Cerebellar nuclear complex (tissue), 1 donor: ENCODE measurements around the gene HMGCL.
"Not testable (repeated sequence)": the region's sequence is repeated elsewhere in the genome, so short reads cannot be mapped to it uniquely, and the experiment has no call there.

Experiments
- DNase-seq, 2 experiments: peaks; one replicate each; lab custom pipeline; 2025; lab: John Stamatoyannopoulos, UW

The HMGCL gene

DNA sequence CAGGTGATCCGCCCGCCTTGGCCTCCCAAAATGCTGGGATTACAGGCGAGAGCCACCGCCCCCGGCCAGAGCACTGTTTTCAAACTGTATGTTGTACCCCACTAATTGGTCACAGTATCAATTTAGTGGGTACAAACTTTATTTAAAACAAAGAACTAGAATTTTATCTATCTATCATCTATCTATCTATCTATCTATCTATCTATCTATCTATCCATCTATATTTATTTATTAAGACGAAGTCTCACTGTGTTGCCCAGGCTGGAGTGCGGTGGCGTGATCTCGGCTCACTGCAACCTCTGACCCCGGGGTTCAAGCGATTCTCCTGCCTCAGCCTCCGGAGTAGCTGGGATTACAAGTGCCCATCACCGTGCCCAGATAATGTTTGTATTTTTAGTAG lies 1.4 kb upstream of the HMGCL start:
- not testable (repeated sequence) for DNase-seq

DNA sequence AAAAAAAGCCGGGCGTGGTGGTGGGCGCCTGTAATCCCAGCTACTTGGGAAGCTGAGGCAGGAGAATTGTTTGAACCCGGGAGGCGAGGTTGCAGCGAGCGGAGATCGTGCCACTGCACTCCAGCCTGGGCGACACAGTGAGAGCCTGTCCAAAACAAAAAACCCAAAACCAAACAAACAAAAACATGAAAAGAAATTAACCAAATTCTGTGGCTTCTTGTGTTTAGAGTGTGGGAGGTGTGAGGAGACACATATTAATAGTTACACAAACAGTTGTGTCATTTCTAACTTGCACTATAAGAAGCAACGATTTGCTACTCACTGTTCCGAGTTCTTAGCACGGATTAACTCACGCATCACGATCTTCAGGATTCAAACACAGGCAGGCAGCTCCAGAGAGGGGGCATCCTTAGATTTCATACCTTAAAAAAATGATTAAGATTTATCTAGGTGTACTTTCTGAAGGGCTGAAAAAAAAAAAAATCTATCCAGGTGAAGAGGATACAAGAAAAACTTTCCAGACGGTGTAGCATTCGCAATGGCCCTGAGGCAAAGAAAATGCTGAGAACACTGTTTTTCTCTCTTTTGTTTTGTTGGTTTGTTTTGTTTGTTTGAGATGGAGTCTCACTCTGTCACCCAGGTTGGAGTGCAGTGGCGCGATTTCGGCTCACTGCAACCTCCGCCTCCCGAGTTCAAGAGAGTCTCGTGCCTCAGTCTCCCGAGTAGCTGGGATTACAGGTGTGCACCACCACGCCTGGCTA lies 713 bp upstream of the HMGCL start:
- DNase-seq, result no peak

DNA sequence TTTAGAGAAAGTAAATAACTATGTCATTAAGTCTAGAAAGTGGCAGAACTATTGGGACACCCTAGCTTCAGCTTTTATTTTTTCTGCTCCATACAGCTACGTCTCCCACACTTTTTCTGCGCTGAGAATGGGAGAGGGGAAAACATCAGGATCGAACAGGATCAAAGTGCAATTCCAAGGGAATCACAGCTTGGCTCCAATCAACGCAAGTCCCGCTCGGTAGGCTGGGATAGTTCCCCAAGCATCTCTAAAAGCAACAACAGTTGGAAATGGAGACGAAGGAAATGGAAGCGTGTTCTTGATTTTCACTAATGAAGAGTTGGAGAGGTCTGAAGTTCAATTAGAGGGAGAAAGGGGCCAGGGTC lies 536 bp downstream of the HMGCL start:
- DNase-seq, result no peak

DNA sequence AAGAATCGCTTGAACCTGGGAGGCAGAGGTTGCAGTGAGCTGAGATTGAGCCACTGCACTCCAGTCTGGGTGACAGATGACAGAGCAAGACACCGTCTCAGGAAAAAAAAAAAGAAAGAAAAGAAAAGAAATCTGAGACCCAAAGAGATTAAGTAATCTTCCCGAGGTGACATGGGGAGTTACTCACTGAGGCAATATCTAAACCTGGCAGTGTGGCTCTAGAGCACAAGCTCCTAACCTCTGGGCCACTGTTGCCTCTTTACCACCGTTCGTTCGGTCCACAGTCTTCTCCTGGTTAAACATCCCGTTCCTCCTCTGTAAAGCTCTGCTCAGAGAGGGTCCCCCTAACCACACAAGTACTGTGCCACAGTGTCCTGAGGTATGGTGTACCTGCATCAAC lies 1.5 kb downstream of the HMGCL start:
- DNase-seq, result no peak

DNA sequence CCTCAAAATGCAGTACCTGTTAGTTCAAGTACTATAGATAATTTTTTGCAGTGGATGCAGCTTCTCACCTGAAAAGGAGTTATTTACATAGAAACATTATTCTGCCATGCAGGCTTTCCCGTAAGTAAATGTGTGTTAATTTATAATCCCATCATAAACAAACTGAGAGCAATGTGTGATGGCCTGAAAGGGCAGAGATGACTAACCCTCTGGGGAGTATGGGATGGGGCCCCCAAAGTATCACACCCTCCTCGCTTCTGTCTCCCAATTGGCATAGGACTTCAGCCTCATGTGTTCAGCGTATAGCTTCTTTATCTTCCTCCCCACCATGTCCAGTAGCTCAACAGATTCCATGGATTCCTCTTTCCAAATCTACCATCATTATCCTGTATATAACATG lies 7.6 kb downstream of the HMGCL start:
- DNase-seq, result no peak

DNA sequence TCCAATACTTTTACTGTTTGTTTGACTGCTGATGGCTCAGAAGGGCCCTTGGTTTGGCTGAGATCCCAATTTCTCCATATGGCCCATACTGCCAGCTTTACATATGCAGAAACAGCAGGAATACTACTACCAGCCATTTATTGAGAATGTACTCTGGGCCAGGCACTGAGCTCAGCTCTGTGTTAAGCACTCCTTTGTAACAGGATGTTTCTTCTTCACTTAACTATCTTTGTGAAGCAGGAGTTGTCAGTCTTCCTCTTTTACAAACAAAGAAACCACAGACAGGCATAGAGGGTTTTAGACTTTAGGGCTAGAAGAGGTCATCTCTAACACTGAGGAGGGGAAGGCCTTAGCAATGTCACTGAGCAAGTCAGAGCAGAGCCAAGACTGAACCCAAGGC lies 8.3 kb downstream of the HMGCL start:
- DNase-seq, result no peak

DNA sequence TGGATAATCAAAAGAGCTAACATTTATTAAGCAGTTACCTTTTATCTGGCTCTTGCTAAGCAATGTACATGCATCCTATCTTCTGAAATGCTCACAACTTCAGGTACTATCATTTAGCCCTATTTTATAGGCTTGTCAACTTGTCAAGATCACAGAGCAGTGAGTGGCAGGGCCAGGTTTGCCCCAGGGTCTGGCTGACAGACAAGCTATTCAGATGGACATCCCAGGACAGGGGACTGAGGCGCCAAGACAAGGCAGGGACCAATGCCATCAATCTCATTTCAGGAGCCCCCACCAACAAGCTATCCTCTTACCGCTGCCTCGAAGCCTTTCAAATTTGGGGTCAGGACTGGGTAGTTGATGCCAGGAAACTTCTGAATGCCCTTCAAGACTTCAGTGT lies 8.9 kb downstream of the HMGCL start:
- no peak for DNase-seq

DNA sequence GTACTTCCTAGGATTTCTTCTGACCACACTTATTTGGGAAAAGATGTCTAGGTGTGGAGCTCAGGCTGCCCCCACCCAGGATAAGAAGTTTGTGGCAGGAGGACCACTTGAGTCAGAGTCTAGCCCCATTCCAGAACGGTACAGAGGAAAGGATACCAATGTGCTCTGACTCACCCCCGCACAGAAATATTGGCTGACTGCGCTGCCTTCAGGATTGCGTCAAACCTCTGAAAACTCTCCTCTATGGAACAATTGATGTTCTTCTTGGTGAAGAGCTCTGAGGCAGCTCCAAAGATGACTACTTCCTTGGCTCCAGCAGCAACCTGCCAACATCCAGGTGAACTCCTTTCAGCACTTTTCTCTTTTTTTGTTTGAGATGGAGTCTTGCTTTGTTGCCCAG lies 11.2 kb downstream of the HMGCL start:
- DNase-seq, result no peak

DNA sequence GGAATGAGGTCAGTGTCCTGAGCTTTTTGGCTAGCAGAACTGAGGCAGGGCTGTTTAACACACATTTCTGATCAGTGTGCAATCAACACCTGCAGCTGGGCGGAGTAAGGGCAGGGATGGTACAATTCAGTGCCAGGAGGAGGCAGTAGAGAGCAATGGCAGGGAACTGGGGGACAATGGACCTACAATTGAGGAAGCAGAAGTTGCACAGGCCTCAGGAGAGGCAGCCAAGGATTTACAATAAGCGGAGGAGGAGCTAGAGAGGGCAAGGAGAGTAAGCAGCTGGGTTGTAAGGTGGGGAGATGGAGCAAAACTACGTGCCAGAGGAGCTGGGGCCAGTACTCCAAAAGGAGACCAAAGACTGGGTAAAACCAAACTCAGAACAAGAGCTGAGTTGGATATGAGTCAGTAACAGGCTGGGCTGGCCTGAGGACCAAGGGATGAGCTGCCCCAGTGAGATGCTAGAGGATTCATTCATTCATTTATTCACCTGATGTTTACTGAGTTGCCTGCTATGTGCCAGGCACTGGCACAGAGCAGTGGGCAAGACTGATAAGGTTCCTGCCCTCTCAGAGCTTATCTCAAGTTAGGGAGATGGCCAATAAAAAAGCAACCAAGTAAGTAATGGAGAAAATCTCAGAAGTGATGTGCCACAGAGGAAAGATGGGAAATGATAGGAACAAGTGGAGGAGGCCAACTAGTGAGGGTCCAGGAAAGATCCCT lies 14.2 kb downstream of the HMGCL start:
- no peak for DNase-seq

DNA sequence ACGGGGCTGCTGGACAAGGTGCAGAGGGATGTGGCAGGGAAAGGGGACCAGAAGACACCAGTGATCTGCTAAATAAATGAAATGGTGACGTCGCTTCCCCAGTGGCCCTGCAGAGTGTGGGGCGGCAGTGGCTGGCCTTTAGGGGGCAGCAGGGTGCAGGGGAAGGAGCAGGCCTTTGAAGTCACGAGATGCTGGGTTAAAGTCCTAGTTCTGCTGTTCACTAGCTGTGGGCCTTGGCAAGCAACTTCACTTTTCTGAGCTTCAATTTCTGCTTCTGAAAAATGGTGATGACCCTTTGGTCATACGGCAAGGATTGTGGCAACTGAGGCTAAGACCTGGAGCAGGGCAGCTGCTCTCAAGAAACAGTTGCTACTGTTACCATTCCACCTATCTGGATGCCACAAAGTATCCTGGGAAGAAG lies 15.5 kb downstream of the HMGCL start:
- DNase-seq, result no peak

DNA sequence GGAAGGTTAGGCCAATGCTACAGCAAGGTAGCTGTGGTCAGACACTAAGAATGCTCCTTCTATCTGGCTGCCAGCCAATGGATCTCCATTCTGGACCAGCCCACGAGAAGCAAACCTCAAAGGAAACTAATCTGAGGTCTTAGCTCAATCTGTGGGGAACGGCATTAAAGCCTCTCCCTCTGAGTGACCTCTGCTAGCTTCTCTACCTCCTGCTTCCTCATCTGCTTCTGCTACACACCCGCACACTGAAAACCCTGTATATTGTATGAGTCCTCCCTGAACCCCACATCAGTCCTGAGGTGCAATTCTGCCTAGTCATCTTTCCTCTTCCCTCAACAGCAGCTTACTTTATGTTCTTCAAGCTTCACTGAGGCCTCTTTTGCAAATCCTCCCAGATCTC lies 17.8 kb downstream of the HMGCL start:
- no peak for DNase-seq

DNA sequence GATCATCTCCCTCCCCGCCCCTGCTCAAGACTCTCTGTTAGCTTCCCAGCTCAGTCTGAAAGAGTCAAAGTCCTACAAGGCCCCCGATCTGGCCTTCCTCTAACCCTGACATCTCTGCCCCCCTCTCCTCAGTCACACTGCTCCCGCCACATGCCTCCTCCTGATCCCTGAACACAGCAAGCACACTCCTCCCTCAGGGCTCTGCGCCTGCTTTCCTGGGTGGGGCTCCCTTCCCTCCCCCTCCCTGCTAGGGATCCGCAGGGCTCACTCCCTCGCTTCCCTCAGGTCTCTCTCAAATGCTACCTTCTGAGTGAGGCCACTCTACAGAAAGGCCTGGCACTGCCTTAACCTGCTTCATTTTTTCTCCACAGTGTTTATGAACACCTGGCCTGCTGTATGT lies 18.9 kb downstream of the HMGCL start:
- DNase-seq, result no peak

DNA sequence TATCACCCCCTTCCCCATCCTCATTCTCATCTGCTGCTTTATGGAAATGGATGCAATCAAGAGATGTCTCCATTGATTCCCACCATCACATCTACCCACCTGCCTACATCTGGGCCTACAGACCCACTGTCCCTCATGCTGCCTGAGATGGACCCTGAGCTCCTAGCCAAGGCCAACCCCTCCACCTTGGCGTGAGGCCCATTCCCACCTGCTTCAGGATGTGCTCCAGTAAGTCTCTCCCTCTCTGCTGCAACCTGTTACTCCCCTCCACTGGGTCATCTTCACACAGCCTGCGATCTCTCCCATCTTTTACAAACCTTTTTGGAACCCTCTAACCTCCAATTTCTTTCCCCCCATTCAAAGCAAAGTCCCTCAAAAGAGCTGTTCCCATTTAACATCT lies 20.2 kb downstream of the HMGCL start:
- DNase-seq, result no peak

DNA sequence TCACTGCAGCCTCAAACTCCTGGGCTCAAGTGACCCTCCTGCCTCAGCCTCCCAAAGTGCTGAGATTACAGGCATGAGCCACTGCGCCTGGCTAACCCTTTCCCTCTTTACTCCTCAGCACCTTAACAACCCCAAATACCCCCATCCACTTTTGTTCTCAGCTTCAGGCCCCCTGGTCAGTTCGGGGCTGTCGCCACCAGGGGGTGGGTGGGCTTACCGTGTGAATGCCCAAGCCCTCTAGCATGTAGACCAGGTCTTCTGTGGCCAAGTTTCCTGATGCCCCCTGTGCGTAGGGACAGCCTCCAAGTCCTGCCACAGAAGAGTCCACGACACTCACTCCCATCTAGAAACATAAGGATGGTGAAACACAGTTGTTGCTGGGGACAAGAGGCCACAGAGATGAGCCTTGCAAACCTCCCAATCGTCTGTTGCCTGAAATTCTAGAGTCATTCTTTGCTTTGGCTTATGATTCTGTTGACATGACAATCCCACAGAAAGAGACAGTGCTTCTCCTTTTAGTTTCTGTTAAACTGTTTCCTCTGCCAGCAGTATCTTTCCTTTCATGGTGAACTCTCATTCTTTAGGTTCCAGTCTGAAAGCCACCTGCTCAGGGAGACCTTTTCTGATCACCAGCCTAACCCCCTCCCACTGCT lies 20.9 kb downstream of the HMGCL start:
- DNase-seq, result no peak

DNA sequence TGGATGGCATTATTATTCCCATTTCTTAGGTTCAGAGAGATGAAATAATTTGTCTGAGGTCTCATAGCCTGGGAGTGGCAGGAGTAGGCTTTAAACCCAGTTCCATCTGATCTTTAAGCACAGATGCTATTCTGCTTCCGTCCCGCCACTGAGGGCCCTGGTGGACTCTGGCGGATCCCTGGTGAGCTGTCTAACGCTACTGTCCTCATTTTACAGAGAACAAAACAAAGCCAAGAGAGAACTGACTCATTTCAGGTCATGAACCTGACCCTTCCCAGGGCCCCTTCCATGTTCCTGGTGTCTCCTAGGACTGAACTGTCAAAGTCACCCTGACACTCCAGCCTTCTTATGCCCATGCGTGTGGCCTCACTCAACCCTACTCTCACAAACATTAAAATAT lies 21.6 kb downstream of the HMGCL start:
- no peak for DNase-seq

DNA sequence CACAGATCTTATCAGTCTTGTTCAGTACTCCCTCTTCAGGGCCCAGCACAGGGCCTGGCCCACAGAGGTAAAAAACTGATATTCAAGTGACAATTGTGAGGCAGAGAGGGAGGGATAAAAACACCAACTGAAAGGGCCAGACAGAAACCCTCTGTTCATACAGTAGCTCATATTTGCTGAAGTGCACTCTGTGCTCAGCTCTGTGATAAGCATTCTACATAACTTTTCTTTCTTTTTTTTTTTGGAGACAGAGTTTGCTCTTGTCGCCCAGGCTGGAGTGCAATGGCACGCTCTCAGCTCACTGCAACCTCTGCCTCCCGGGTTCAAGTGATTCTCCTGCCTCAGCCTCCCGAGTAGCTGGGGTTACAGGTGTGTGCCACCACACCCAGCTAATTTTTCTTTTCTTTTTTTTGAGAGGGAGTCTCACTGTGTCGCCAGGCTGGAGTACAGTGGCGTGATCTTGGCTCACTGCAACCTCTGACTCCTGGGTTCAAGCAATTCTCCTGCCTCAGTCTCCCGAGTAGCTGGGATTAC lies 22.4 kb downstream of the HMGCL start:
- not testable (repeated sequence) for DNase-seq

DNA sequence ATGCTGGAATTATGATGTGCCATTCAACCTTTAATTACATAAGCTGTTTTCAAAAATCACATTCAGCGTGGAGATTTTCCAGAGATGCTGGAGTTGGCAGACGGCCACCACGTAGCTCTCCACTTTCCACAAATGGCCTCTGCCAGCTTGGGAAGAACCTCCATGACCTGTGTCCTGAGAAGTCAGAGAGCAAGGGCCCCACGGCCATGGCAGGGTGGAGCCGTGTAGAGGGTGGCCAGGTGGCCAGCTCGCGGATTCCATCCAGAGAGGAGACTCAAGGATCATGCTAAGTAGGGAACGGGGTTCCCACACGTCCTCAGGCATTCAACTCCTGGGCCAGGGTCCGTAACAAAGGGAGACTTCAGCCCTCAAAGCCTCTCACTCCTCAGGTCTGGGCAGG lies 23.4 kb downstream of the HMGCL start:
- no peak for DNase-seq

DNA sequence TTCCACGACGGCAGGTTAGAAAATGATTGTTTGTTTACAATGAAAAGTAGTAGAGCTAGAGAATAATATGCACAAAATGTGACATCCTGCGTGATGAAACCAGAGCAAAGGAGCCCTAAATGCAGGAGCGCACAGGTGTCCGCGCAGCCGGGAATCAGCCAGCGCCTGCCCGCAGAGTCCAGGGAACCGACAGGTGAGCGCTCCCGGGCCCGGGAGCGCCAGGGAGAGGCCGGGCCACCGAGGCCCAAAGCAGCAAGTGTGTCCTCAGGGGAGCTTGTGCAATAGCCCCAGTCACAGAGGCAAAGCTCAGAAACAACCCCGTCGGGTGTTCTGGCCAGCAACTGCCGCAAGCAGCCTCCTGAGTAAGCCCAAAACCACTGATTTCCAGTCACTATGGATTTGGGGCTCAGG lies 23.9 kb downstream of the HMGCL start:
- DNase-seq, result no peak

DNA sequence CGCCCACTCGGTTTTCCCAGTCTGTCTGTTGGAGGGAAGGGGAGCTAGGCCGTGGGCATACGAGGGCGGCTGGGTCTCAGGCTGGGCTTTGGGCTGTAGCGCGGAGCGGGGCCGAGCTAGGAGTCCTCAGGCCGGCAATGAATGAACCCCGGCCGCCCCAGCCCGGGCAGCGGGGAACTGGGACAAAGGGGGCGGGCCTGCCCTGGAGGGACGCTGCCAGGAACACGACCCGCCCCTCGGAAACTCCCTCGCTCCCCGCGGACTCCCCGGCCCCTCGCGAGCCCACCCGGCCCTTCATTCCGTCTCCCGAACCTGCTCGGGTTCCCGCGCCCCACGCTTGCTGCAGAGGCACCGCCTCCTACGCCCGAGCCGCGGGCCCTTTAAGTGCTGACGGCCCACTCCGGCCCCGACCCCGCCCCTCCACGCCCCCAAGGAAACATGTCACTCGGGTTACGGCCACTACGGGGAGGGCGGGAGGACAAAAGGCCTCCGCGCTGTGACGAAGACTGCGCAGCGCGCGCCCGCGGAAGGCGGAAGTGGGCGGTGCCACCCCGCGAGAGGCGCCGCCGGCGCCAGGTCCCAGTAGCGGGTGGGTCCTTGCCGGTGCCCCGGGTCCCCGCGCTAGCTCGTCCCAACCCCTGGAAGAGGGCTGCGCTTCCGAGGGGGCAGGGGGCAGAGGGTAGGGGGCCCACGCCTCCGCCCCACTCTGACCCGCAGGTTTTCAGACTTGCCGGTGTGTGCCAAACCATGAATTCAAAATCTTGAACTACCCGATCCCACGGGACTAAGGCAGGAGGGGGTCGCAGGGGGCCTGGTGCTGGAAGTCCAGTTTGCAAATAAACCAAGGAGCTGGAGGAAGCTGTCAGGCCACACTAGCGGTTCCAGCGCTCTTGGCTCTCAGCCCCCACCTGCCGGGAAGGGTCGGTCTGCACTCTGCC lies 24.6 kb downstream of the HMGCL start, which contains the start of gene GALE:
TSS of gene GALE (minus strand) at position 355 of the 938 bp plus-strand sequence. CDS start 1,747 bp downstream, outside the sequence.
- DNase-seq, result peak; percentile 37 to 90

DNA sequence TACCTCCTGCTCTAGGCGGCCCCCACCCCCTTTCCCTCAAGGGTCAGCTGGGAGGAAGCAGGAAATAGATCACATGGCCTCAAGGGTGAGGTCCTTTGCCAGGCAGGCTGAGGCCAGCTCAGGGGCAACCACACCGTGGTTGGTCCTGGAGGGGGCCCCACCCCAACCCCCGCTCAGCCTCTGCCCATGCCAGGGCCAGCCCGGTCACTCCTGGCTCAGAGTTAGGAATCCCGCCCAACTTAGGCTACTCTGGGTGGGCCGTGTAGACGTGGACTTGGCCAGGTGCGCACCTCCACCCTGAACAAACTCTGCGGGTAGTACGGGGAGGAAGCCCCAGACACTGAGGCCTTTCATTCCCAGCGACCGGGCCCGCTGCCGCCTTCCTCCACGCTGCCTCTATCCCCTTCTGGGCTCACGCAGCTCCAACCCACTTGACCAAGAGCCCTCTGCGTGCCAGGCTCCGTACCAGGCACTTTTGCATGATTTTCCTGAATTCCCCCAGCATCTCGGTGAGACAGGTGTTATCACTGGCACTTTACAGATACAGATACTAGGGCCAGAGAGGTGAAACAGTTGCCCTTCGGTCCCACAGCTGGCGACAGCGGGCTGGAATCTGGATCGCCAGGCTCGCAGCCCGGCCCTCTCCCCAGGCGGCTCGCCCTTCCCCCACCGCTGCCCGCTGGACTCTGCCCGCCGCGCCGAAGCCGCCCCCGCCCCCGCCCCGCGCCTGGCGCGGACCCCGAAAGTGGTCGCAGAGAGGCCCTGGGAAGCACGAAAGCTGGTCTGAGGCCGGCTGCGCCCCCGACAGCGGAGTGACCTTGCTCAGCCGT lies 25.4 kb downstream of the HMGCL start:
- DNase-seq, result no peak

DNA sequence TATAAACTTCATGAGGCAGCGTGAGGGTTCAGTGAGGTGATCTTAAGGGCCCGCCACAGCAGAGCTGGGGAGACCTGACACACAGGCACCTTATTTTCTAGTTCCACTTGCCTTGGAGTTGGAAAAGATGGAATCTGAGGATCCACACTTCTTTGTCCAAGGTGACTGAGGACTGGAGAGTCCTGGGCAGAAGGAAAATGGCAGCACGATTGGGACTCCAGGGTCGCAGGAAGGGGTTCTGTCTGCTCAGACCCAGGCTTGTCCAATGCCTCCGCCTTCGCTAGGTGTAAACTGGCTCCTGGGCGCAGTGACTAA lies 26.0 kb downstream of the HMGCL start:
- DNase-seq, result no peak
